MCF 10A (cell line): ENCODE data around the gene TMCC2. TPM values are rescaled to one million over a fixed set of nuclear protein-coding genes. Genes with fewer than 3 reads are reported as not detected.

Experiments used
- BruUV-seq: library from RNA; stranded (reverse); fragments of 400-500 nt; replicated peaks from 2 replicates; lab custom pipeline; 2021; lab: Mats Ljungman, UMichigan
- CTCF ChIA-PET: fragments of 300-600 bp; sonication (Branson Sonifier 250); formaldehyde crosslinking; extraction: SDS; loops from one replicate; lab custom pipeline; 2021; ENCODE audit warnings: antibody characterized with exemption, inconsistent platforms; lab: Yijun Ruan, JAX
- POLR2A ChIA-PET: fragments of 300-600, 350-650 bp; sonication (Branson Sonifier 250); formaldehyde crosslinking; extraction: SDS; loops from one replicate; lab custom pipeline; 2020; ENCODE audit warnings: antibody characterized with exemption, inconsistent platforms; lab: Yijun Ruan, JAX
- DNase-seq: peaks from one replicate; pipeline ENCODE4 v3.0.0-alpha.2; 2018; ENCODE audit not compliant: unreplicated experiment
- H3K27ac Mint-ChIP-seq: one replicate; pipeline ENCODE4 v1.8.0; 2022; ENCODE audit warnings: mild to moderate bottlenecking, low read depth, mixed read lengths; ENCODE audit not compliant: unreplicated experiment
- H3K27me3 Mint-ChIP-seq: one replicate; pipeline ENCODE4 v1.8.0; 2022; ENCODE audit warnings: mixed read lengths; ENCODE audit not compliant: insufficient read depth, unreplicated experiment
- H3K36me3 Mint-ChIP-seq: one replicate; pipeline ENCODE4 v1.8.0; 2022; ENCODE audit warnings: mild to moderate bottlenecking, moderate library complexity, mixed read lengths; ENCODE audit not compliant: insufficient read depth, unreplicated experiment
- H3K4me1 Mint-ChIP-seq: one replicate; pipeline ENCODE4 v1.8.0; 2022; ENCODE audit warnings: mixed read lengths; ENCODE audit not compliant: insufficient read depth, unreplicated experiment
- H3K4me3 Mint-ChIP-seq: one replicate; pipeline ENCODE4 v1.8.0; 2022; ENCODE audit warnings: mild to moderate bottlenecking, moderate library complexity, mixed read lengths; ENCODE audit not compliant: unreplicated experiment
- H3K9me3 Mint-ChIP-seq: one replicate; pipeline ENCODE4 v1.8.0; 2022; ENCODE audit warnings: mixed read lengths; ENCODE audit not compliant: unreplicated experiment
- intact Hi-C: fragments of 100-400 bp; cut with micrococcal nuclease; formaldehyde crosslinking; loops from 2 replicates; pipeline ENCODE4 v1.14.1; 2022
- total RNA-seq: library from RNA; stranded (reverse); gene quantifications from 2 replicates; pipeline ENCODE4 v1.2.3, GENCODE V29; 2022
- TF ChIP-seq, protein P1 (sequence below): fragments of 200-600 bp; IDR thresholded peaks from one replicate; pipeline ENCODE4 v1.8.0; 2022; ENCODE audit warnings: antibody characterized with exemption, mild to moderate bottlenecking; ENCODE audit not compliant: unreplicated experiment

The TMCC2 gene
- total RNA-seq, 1 experiment from 2014 or later = 0.79 TPM

GRCh38 chr1:205183676-205184335, 43.9 kb upstream of the TMCC2 start:
- ChIA-PET CTCF (interaction anchor here (0.6 to 1.6 kb wide), 10 partner anchors 9 to 455 kb away, joined by 3 to 10 read pairs (median 4); no protein-coding TSS in a partner anchor), POLR2A (interaction anchor here (0.6 to 1.8 kb wide), 4 partner anchors 8 to 50 kb away, joined by 3 to 7 read pairs (median 4); no protein-coding TSS in a partner anchor)

GRCh38 chr1:205186191-205186590, 41.6 kb upstream of the TMCC2 start:
- ChIA-PET POLR2A (interaction anchor here (0.6 to 0.8 kb wide), 3 partner anchors 9 to 48 kb away, joined by 3 read pairs; no protein-coding TSS in a partner anchor), CTCF (interaction anchor here (0.7 to 2.1 kb wide), 7 partner anchors 11 to 197 kb away, joined by 3 to 7 read pairs (median 4); no protein-coding TSS in a partner anchor)
- intact Hi-C loops = no loop called here
- Mint-ChIP-seq H3K36me3 (peaks cover 12% of the 10 kb centered on the region), H3K4me3 (no peak overlapping the region), H3K9me3 (no peaks in the 10 kb centered on the region), H3K27me3 (no peaks in the 10 kb centered on the region), H3K4me1 (peaks cover 23% of the 10 kb centered on the region), H3K27ac (no peak overlapping the region)
- no TSS peak for BruUV-seq
- TF ChIP-seq, protein P1, sequence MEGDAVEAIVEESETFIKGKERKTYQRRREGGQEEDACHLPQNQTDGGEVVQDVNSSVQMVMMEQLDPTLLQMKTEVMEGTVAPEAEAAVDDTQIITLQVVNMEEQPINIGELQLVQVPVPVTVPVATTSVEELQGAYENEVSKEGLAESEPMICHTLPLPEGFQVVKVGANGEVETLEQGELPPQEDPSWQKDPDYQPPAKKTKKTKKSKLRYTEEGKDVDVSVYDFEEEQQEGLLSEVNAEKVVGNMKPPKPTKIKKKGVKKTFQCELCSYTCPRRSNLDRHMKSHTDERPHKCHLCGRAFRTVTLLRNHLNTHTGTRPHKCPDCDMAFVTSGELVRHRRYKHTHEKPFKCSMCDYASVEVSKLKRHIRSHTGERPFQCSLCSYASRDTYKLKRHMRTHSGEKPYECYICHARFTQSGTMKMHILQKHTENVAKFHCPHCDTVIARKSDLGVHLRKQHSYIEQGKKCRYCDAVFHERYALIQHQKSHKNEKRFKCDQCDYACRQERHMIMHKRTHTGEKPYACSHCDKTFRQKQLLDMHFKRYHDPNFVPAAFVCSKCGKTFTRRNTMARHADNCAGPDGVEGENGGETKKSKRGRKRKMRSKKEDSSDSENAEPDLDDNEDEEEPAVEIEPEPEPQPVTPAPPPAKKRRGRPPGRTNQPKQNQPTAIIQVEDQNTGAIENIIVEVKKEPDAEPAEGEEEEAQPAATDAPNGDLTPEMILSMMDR = no peak
- DNase-seq = no peak

More at GRCh38 chr1:205183676-205184335, 43.9 kb upstream of the TMCC2 start:
- no peak for DNase-seq
- peaks cover 14% of the 10 kb centered on the region for H3K4me1 Mint-ChIP-seq
- no peaks in the 10 kb centered on the region for H3K27me3 Mint-ChIP-seq
- H3K27ac Mint-ChIP-seq = peak overlapping the region; percentile 29
- BruUV-seq = no TSS peak
- no peaks in the 10 kb centered on the region for H3K9me3 Mint-ChIP-seq
- intact Hi-C loops = no loop called here
- H3K36me3 Mint-ChIP-seq = peaks cover 12% of the 10 kb centered on the region
- no peak overlapping the region for H3K4me3 Mint-ChIP-seq
- TF ChIP-seq, protein P1 = no peak

DNA sequence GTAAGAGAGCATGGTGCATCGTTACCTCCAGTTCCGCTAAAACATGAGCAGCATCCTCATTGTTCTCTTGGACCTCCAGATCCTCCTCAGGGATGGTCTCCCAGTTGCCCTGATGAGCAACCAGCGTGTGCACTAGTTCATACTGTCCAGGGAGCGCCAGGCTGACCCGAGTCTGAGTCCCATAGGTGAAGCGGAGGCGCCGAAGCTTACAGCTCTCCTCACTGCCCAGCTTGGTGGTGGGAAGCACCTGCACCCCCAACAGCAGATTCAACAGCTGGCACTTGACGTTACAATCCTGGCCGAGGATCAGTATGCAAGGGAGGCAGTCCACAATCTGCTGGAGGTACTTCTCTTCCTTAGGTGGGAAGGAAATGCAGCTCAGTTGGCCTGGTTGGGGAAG, 40.3 kb upstream of the TMCC2 start:
- no peaks in the 10 kb centered on the region for H3K9me3 Mint-ChIP-seq
- no peak overlapping the region for H3K4me3 Mint-ChIP-seq
- H3K27me3 Mint-ChIP-seq = no peaks in the 10 kb centered on the region
- peaks cover 24% of the 10 kb centered on the region for H3K4me1 Mint-ChIP-seq
- TF ChIP-seq, protein P1 = no peak
- H3K27ac Mint-ChIP-seq = no peak overlapping the region
- ChIA-PET CTCF (interaction anchor here (1.1 to 2.8 kb wide), 4 partner anchors 11 to 126 kb away, joined by 3 to 9 read pairs (median 5); partner anchors contain the start of gene RBBP5), POLR2A (interaction anchor here (1.0 to 1.6 kb wide), 2 partner anchors 22 to 26 kb away, joined by 3 to 4 read pairs; no protein-coding TSS in a partner anchor)
- no TSS peak for BruUV-seq
- no peak for DNase-seq
- intact Hi-C loops = no loop called here
- peaks cover 6% of the 10 kb centered on the region for H3K36me3 Mint-ChIP-seq

- Mint-ChIP-seq H3K27me3 (no peaks in the 10 kb centered on the region), H3K4me3 (no peak overlapping the region), H3K4me1 (peaks cover 20% of the 10 kb centered on the region), H3K36me3 (peaks cover 5% of the 10 kb centered on the region), H3K9me3 (no peaks in the 10 kb centered on the region), H3K27ac (no peak overlapping the region)
- CTCF ChIA-PET = interaction anchor here (0.6 to 2.8 kb wide), 4 partner anchors 10 to 126 kb away, joined by 3 to 9 read pairs (median 3); partner anchors contain the start of gene RBBP5
- DNase-seq = peak; percentile 72
- BruUV-seq = no TSS peak
- TF ChIP-seq, protein P1 = no peak
- intact Hi-C loops = no loop called here
- POLR2A ChIA-PET = interaction anchor here (1.0 to 1.7 kb wide), 4 partner anchors 15 to 68 kb away, joined by 3 to 5 read pairs (median 4); no protein-coding TSS in a partner anchor
Observed at GRCh38 chr1:205188098-205188497, 39.6 kb upstream of the TMCC2 start.
